ENCODE measurements around the gene EDEM2.

The EDEM2 gene

GRCh38 chr20:35066194-35066593 lies 80.9 kb downstream of the EDEM2 start:
- Histone ChIP-seq H3K9me3 (no peaks in the 10 kb centered on the region), H3K36me3 (peaks cover 21% of the 10 kb centered on the region), H3K27me3 (no peaks in the 10 kb centered on the region), H3K4me1 (no peaks in the 10 kb centered on the region), H3K4me3 (ENCODE audit: low read depth, low read length) (no peak overlapping the region)
- TF ChIP-seq CTCF (IDR thresholded peaks at IDR 0.05; ENCODE audit: low read depth, low read length): no peak
- no peak for DNase-seq
